Gastrocnemius medialis (tissue), 4 donors: Measurements from ENCODE around the gene ZNF500.

Experiments used
- POLR2A ChIP-seq, 2 donors: fragments of 450-650 bp; IDR thresholded peaks; one replicate each; pipeline ENCODE4 v1.6.1; 2017; ENCODE audit warnings: antibody characterized with exemption in 2 of 2, mild to moderate bottlenecking in 2 of 2, moderate library complexity in 2 of 2
- TF ChIP-seq, protein P1 (sequence below), 5 experiments: fragments of 450-650 bp in 3 of 5; fragments of 200-600 bp in 2 of 5; sonication (generic) in 2 of 5; IDR thresholded peaks in 4 of 5; conservative IDR thresholded peaks in 1 of 5; 1 replicate in 4 of 5; 2 replicates in 1 of 5; pipeline ENCODE4 v1.5.1; 2016 to 2019; ENCODE audit warnings: antibody characterized with exemption in 5 of 5, mild to moderate bottlenecking in 3 of 5, moderate library complexity in 3 of 5

- no peak for TF ChIP-seq POLR2A (IDR thresholded peaks at IDR 0.05)
- TF ChIP-seq, protein P1, sequence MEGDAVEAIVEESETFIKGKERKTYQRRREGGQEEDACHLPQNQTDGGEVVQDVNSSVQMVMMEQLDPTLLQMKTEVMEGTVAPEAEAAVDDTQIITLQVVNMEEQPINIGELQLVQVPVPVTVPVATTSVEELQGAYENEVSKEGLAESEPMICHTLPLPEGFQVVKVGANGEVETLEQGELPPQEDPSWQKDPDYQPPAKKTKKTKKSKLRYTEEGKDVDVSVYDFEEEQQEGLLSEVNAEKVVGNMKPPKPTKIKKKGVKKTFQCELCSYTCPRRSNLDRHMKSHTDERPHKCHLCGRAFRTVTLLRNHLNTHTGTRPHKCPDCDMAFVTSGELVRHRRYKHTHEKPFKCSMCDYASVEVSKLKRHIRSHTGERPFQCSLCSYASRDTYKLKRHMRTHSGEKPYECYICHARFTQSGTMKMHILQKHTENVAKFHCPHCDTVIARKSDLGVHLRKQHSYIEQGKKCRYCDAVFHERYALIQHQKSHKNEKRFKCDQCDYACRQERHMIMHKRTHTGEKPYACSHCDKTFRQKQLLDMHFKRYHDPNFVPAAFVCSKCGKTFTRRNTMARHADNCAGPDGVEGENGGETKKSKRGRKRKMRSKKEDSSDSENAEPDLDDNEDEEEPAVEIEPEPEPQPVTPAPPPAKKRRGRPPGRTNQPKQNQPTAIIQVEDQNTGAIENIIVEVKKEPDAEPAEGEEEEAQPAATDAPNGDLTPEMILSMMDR (IDR thresholded peaks at IDR 0.05 in 4 of 5, conservative IDR thresholded peaks at IDR 0.05 in 1 of 5), result no peak
These were observed 23.9 kb upstream of the ZNF500 start for GRCh38 chr16:4790871-4791270.
